GM23338 (cell line): ENCODE results near the gene ATOH8.

Source experiments
- CREB1 ChIP-seq: fragments of 250-450 bp; sonication (Bioruptor Pico); IDR thresholded peaks from 2 replicates; pipeline ENCODE4 v1.5.0; 2020; ENCODE audit warnings: low read depth, mild to moderate bottlenecking, moderate library complexity
- CTCF ChIP-seq, 2 experiments: fragments of 200-600 bp in 1 of 2; sonication (generic) in 1 of 2; conservative IDR thresholded peaks; 2 replicates each; pipeline versions ENCODE4 v1.5.1 to v1.6.1; 2016 to 2017; ENCODE audit warnings: antibody characterized with exemption in 2 of 2, low read depth in 2 of 2, mild to moderate bottlenecking in 2 of 2, moderate library complexity in 1 of 2
- EZH2 ChIP-seq: fragments of 200-600 bp; sonication (generic); IDR thresholded peaks from one replicate; pipeline ENCODE4 v1.8.0; 2017; ENCODE audit warnings: antibody characterized with exemption, mild to moderate bottlenecking, low read depth; ENCODE audit not compliant: unreplicated experiment
- EZH2phosphoT487 ChIP-seq: fragments of 200-600 bp; sonication (generic); IDR thresholded peaks from one replicate; pipeline ENCODE4 v1.8.1; 2018; ENCODE audit warnings: antibody characterized with exemption; ENCODE audit not compliant: unreplicated experiment
- JUNB ChIP-seq: IDR thresholded peaks from one replicate; pipeline ENCODE4 v1.6.1; 2016; ENCODE audit warnings: antibody characterized with exemption; ENCODE audit not compliant: unreplicated experiment
- NANOG ChIP-seq: IDR thresholded peaks from 2 replicates; pipeline ENCODE4 v1.6.1; 2016; ENCODE audit warnings: antibody characterized with exemption, borderline replicate concordance
- POLR2AphosphoS5 ChIP-seq: IDR thresholded peaks from 2 replicates; pipeline ENCODE4 v1.6.1; 2016; ENCODE audit warnings: antibody characterized with exemption, low read depth
- REST ChIP-seq: IDR thresholded peaks from one replicate; pipeline ENCODE4 v1.6.1; 2018; ENCODE audit warnings: antibody characterized with exemption; ENCODE audit not compliant: unreplicated experiment
- STAT1 ChIP-seq: IDR thresholded peaks from one replicate; pipeline ENCODE4 v1.6.1; 2016; ENCODE audit warnings: antibody characterized with exemption; ENCODE audit not compliant: unreplicated experiment
- ZNF114 ChIP-seq: fragments of 250-450 bp; sonication (Bioruptor Pico); IDR thresholded peaks from 2 replicates; pipeline ENCODE4 v1.5.0; 2020; ENCODE audit warnings: mild to moderate bottlenecking, moderate library complexity
- ZNF331 ChIP-seq: fragments of 250-450 bp; sonication (Bioruptor Pico); IDR thresholded peaks from 2 replicates; pipeline ENCODE4 v1.5.0; 2020; ENCODE audit warnings: low read depth, mild to moderate bottlenecking, moderate library complexity
- ZNF462 ChIP-seq: fragments of 250-450 bp; sonication (Bioruptor Pico); IDR thresholded peaks from 2 replicates; pipeline ENCODE4 v1.5.0; 2020; ENCODE audit warnings: mild to moderate bottlenecking, moderate library complexity
- TF ChIP-seq, protein P1 (sequence below): IDR thresholded peaks from 2 replicates; pipeline ENCODE4 v1.6.1; 2016; ENCODE audit warnings: antibody characterized with exemption

- TF ChIP-seq CTCF (conservative IDR thresholded peaks at IDR 0.05; ENCODE audit: low read depth in 2 of 2), result no peak
- TF ChIP-seq EZH2, result no peak
- TF ChIP-seq JUNB, result no peak
- no peak for TF ChIP-seq POLR2AphosphoS5
- TF ChIP-seq EZH2phosphoT487, result no peak
- TF ChIP-seq REST, result no peak
- no peak for TF ChIP-seq ZNF114 (CRISPR knock-in tag)
- no peak for TF ChIP-seq CREB1 (CRISPR knock-in tag)
- TF ChIP-seq, protein P1, sequence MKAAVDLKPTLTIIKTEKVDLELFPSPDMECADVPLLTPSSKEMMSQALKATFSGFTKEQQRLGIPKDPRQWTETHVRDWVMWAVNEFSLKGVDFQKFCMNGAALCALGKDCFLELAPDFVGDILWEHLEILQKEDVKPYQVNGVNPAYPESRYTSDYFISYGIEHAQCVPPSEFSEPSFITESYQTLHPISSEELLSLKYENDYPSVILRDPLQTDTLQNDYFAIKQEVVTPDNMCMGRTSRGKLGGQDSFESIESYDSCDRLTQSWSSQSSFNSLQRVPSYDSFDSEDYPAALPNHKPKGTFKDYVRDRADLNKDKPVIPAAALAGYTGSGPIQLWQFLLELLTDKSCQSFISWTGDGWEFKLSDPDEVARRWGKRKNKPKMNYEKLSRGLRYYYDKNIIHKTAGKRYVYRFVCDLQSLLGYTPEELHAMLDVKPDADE, result no peak
- TF ChIP-seq ZNF331 (CRISPR knock-in tag), result no peak
- TF ChIP-seq ZNF462 (CRISPR knock-in tag), result no peak
- TF ChIP-seq NANOG, result no peak
- no peak for TF ChIP-seq STAT1
These were observed 31.4 kb downstream of the ATOH8 start for GRCh38 chr2:85785027-85785822.
